Neural cell (in vitro differentiated cells): ENCODE measurements around the gene EVL.

Source experiments
- CTCF ChIP-seq: fragments of 450-650 bp; IDR thresholded peaks from 2 replicates; pipeline ENCODE4 v1.5.1; 2014; ENCODE audit warnings: antibody characterized with exemption, mild to moderate bottlenecking, moderate library complexity; ENCODE audit not compliant: poor library complexity, severe bottlenecking
- EP300 ChIP-seq: fragments of 450-650 bp; conservative IDR thresholded peaks from 2 replicates; pipeline ENCODE4 v1.6.1; 2014; ENCODE audit warnings: antibody characterized with exemption, mild to moderate bottlenecking, moderate library complexity; ENCODE audit not compliant: poor library complexity, severe bottlenecking
- EZH2 ChIP-seq: fragments of 200-600, 300-800 bp; shearing (Covaris generic), sonication (generic); IDR thresholded peaks from 2 replicates; pipeline ENCODE4 v1.6.1; 2014; ENCODE audit warnings: antibody characterized with exemption, low read length, borderline replicate concordance, mild to moderate bottlenecking; ENCODE audit not compliant: insufficient read depth, poor library complexity, severe bottlenecking
- POLR2AphosphoS5 ChIP-seq: IDR thresholded peaks from 2 replicates; pipeline ENCODE4 v1.6.1; 2012
- RAD21 ChIP-seq: fragments of 450-650 bp; conservative IDR thresholded peaks from 2 replicates; pipeline ENCODE4 v1.6.1; 2014; ENCODE audit warnings: antibody characterized with exemption, mild to moderate bottlenecking, moderate library complexity
- SMC3 ChIP-seq: fragments of 450-650 bp; conservative IDR thresholded peaks from 2 replicates; pipeline ENCODE4 v1.6.1; 2014; ENCODE audit warnings: antibody characterized with exemption, mild to moderate bottlenecking, moderate library complexity; ENCODE audit not compliant: poor library complexity
- TAF1 ChIP-seq: IDR thresholded peaks from 2 replicates; pipeline ENCODE4 v1.6.1; 2012; ENCODE audit warnings: low read depth

GRCh38 chr14:100106250-100107112 lies 41.3 kb downstream of the EVL start:
- TF ChIP-seq CTCF = no peak
- TF ChIP-seq SMC3 = no peak
- no peak for TF ChIP-seq POLR2AphosphoS5
- TF ChIP-seq TAF1 = no peak
- TF ChIP-seq EP300 = no peak
- no peak for TF ChIP-seq EZH2
- TF ChIP-seq RAD21 = no peak
